ENCODE measurements around the gene CEP170. TPM values are rescaled to one million over a fixed set of nuclear protein-coding genes. Genes with fewer than 3 reads are reported as not detected.

The CEP170 gene
- total RNA-seq, 4 donors from 2014 or later: 7.5 to 25.4 (median 11.8) TPM

- Histone ChIP-seq H3K36me3 (no peaks in the 10 kb centered on the region), H3K9me3 (no peaks in the 10 kb centered on the region), H3K4me3 (no peak overlapping the region), H3K4me1 (peaks cover 0 to 12% (median 0%) of the 10 kb centered on the region in 4 donors), H3K27ac (peak overlapping the region in 3 of 4 donors; percentile 12 to 33 (median 16)), H3K27me3 (no peaks in the 10 kb centered on the region)
- in situ Hi-C loops (cut with MboI; ENCODE audit: low pct_ligation_motif_present in 1 of 4, low pct_unique_long_range_greater_than_20kb in 1 of 4, low sequenced_read_pairs in 3 of 4): no loop called here
- TF ChIP-seq POLR2AphosphoS5 (IDR thresholded peaks at IDR 0.05) (no peak), POLR2A (IDR thresholded peaks at IDR 0.05) (no peak), CTCF (IDR thresholded peaks at IDR 0.05) (no peak), EP300 (IDR thresholded peaks at IDR 0.05; ENCODE audit: low read depth) (no peak)
- intact Hi-C loops (cut with DNase I; ENCODE audit: low total_unique reads): no loop called here
- 66 to 71% methylated on average over 2 of the region's 2 CpGs for WGBS, 2 donors (ENCODE audit: low coverage in 1 of 2)
- DNase-seq: no peak
Measured at GRCh38 chr1:243264717-243265116, 9.6 kb upstream of the CEP170 start.

DNA sequence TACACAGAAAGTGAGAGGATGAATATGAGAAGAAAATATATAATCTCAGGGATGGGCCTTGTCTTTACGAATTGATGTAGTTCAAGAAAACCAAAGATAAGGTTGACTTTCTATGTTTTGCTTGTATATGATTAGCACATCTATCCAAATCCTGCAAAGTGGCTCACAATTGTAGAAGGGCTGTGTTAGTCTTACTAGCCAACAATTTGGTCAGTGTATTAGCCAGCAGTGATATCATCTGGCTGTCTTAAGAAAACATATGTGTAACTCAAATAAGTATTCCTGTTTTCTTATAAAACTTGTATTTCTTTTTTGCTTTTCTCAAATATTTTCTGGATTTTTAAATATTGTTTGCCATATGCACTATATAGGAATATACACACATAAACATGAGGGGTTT, 6.3 kb upstream of the CEP170 start:
- H3K36me3 ChIP-seq: no peaks in the 10 kb centered on the region
- H3K4me3 ChIP-seq: no peak overlapping the region
- 91% methylated on average over 1 of the region's 1 CpG; no CpG with 5 or more reads in 1 of the 2 donors for WGBS, 2 donors (ENCODE audit: low coverage in 1 of 2)
- peaks cover 6 to 12% (median 10%) of the 10 kb centered on the region in 4 donors for H3K4me1 ChIP-seq
- DNase-seq: no peak
- no peaks in the 10 kb centered on the region for H3K9me3 ChIP-seq
- no peak overlapping the region for H3K27ac ChIP-seq
- in situ Hi-C loops (cut with MboI; ENCODE audit: low pct_ligation_motif_present in 1 of 4, low pct_unique_long_range_greater_than_20kb in 1 of 4, low sequenced_read_pairs in 3 of 4) (no loop called here), intact Hi-C loops (cut with DNase I; ENCODE audit: low total_unique reads) (no loop called here)
- TF ChIP-seq POLR2AphosphoS5 (IDR thresholded peaks at IDR 0.05): no peak
- H3K27me3 ChIP-seq: no peaks in the 10 kb centered on the region

- DNase-seq: no peak
- H3K27me3 ChIP-seq: no peaks in the 10 kb centered on the region
- no peaks in the 10 kb centered on the region for H3K36me3 ChIP-seq
- 67 to 69% methylated on average over 4 of the region's 4 CpGs for WGBS, 2 donors (ENCODE audit: low coverage in 1 of 2)
- in situ Hi-C loops (cut with MboI; ENCODE audit: low pct_ligation_motif_present in 1 of 4, low pct_unique_long_range_greater_than_20kb in 1 of 4, low sequenced_read_pairs in 3 of 4) (no loop called here), intact Hi-C loops (cut with DNase I; ENCODE audit: low total_unique reads) (no loop called here)
- TF ChIP-seq CTCF (IDR thresholded peaks at IDR 0.05): no peak
- TF ChIP-seq EP300 (IDR thresholded peaks at IDR 0.05; ENCODE audit: low read depth): no peak
- TF ChIP-seq POLR2A (IDR thresholded peaks at IDR 0.05): no peak
- no peak for TF ChIP-seq POLR2AphosphoS5 (IDR thresholded peaks at IDR 0.05)
- H3K4me3 ChIP-seq: no peak overlapping the region
- H3K4me1 ChIP-seq: peaks cover 6 to 13% (median 12%) of the 10 kb centered on the region in 4 donors
- H3K9me3 ChIP-seq: no peaks in the 10 kb centered on the region
- H3K27ac ChIP-seq: no peak overlapping the region
Measured at GRCh38 chr1:243260221-243260880, 5.3 kb upstream of the CEP170 start.

- H3K4me3 ChIP-seq: no peak overlapping the region
- H3K27ac ChIP-seq: no peak overlapping the region
- H3K4me1 ChIP-seq: peaks cover 6 to 17% (median 14%) of the 10 kb centered on the region in 4 donors
- no peaks in the 10 kb centered on the region for H3K27me3 ChIP-seq
- DNase-seq: no peak
- in situ Hi-C loops (cut with MboI; ENCODE audit: low pct_ligation_motif_present in 1 of 4, low pct_unique_long_range_greater_than_20kb in 1 of 4, low sequenced_read_pairs in 3 of 4): no loop called here
- no peaks in the 10 kb centered on the region for H3K9me3 ChIP-seq
- WGBS, 2 donors (ENCODE audit: low coverage in 1 of 2): 90 to 97% methylated on average over 5 to 7 of the region's 7 CpGs
- intact Hi-C loops (cut with DNase I; ENCODE audit: low total_unique reads): no loop called here
- TF ChIP-seq POLR2A (IDR thresholded peaks at IDR 0.05) (no peak), POLR2AphosphoS5 (IDR thresholded peaks at IDR 0.05) (no peak), CTCF (IDR thresholded peaks at IDR 0.05) (no peak), EP300 (IDR thresholded peaks at IDR 0.05; ENCODE audit: low read depth) (no peak)
- no peaks in the 10 kb centered on the region for H3K36me3 ChIP-seq
Measured at GRCh38 chr1:243258731-243259130, 3.6 kb upstream of the CEP170 start.

DNA sequence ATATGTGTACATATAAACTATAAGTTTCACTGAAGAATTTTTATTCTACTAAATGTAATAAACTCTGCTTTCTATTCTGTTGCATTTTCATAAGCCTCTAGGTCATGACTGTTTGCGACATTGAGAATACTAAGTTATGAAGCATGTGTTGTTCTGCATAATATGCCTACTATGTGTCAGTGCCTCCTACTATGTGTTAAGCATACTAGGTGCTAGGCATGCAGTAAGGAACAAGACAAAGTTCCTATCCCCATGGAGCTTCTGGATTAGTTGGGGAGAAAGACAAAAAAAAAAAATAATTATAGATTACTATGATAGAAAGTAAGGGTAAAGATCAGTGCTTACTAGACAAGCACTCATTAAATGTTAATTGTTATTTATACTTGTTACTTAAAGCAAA, 2.1 kb upstream of the CEP170 start:
- Histone ChIP-seq H3K36me3 (no peaks in the 10 kb centered on the region), H3K9me3 (no peaks in the 10 kb centered on the region), H3K4me3 (peak overlapping the region in 1 of 4 donors; percentile 85), H3K27ac (no peak overlapping the region), H3K27me3 (no peaks in the 10 kb centered on the region), H3K4me1 (peaks cover 6 to 30% (median 23%) of the 10 kb centered on the region in 4 donors)
- no peak for TF ChIP-seq CTCF (IDR thresholded peaks at IDR 0.05)
- WGBS, 2 donors (ENCODE audit: low coverage in 1 of 2): 97 to 100% methylated on average over 1 of the region's 1 CpG
- in situ Hi-C loops (cut with MboI; ENCODE audit: low pct_ligation_motif_present in 1 of 4, low pct_unique_long_range_greater_than_20kb in 1 of 4, low sequenced_read_pairs in 3 of 4): no loop called here
- DNase-seq: no peak
- intact Hi-C loops (cut with DNase I; ENCODE audit: low total_unique reads): no loop called here
